ENCODE data around the gene POU6F1.

- TF ChIP-seq CTCF (IDR thresholded peaks at IDR 0.05; ENCODE audit: insufficient read depth, low read length) = no peak
- no peak for TF ChIP-seq POLR2AphosphoS5 (IDR thresholded peaks at IDR 0.05; ENCODE audit: low read depth)
- no peak for TF ChIP-seq REST (IDR thresholded peaks at IDR 0.05; ENCODE audit: insufficient replicate concordance, low read depth)
- TF ChIP-seq SPI1 (IDR thresholded peaks at IDR 0.05; ENCODE audit: borderline replicate concordance, low read depth) = no peak
- TF ChIP-seq GABPA (IDR thresholded peaks at IDR 0.05; ENCODE audit: low read depth) = no peak
These were observed 19.1 kb downstream of the POU6F1 start for GRCh38 chr12:51198568-51199365.

All from HL-60 (cell line).